HG03354 (cell line): ENCODE results near the gene TNKS1BP1.

Experiments
- ATAC-seq: cut with Tn5 transposase; IDR thresholded peaks from one replicate; pipeline ENCODE4 v1.9.1; 2021; ENCODE audit warnings: mild to moderate bottlenecking; ENCODE audit not compliant: unreplicated experiment, poor library complexity, severe bottlenecking

Gene TNKS1BP1

DNA sequence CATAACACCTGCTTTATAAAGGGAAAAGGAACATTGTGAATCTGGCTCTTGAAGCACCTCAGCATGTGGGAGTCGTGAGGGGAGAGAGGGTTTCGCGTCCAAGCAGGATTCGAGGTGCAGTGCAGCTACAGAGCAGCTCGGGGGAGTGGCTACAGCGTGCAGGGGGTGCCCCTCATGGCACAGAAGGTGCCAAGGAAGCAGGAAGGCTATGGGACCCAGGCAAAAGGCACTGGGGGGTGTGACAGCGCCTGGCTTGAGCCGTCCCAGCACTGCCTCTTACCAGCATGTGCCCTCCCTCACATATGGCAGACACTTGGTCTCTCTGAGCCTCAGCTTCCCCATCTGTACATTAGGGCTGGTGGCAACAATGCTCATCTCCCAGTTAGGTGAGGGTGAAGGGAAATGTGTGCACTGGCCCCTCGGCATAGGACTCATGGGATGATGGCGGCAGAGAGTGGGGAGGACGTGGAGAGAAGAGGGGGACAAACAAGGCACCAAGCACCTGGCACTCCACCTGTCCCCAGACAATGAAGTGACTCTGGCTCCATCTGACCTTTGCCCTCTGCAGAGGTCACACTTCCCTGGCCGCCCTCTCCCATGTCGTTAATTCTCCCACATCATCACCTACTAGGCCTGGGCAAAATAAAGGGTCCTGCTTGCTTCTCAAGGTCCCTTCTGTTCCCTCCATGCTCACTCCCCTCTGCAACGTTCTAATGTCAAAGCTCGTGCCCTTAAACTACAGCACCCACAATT is 10.4 kb downstream of the TNKS1BP1 start:
- no peak for ATAC-seq

DNA sequence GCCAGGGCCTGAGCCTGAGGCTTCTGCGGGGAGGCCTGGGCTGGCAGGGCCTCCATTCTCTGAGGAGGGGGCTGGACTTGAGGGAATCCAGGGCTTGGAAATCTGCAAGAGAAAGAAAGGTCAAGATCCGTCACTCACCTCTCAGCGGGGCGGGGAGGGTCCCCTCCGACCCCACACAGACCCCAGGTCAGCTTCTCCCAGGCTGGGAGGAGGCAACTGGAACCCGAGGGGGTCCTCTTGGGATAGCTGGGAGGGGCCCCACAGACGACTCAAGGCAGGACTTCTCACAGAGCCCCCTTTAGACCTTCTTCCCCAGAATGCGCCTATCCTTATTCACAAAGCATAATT is 11.0 kb downstream of the TNKS1BP1 start:
- no peak for ATAC-seq

DNA sequence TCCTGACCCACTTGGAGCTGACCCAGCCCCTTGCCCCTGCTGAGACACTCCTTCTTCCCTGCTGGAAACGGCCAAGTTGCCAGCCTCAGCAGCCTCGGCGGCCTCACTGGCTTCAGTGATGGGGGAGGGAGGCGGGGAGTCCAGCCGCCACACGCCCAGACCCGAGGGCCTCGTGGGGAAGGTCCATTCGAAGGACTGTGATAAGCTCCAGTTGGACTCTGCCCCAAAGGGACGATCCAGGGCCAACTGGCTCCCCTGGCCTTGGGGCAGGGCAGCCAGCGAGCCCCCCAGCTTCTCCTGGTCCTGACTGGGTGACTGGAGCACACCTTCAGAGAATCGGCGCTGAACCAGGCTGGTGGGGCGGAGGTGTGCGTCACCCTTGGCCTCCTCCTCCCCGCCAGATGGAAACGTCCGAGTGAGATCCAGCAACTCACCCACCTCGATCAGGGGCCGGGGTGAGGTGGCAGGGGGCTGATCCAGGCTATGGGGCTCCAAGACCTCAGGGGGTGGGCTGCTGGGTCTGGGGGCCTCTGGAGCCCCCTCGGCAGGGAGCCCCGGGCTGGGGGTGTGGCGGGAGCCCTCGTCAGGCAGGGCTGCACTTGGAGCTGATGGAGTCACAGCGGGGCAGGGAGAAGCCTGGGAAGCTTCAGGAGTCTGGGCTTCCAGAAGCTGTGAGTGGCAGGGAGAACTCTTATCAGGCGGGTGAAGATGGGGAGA is 11.5 kb downstream of the TNKS1BP1 start:
- ATAC-seq: no peak

DNA sequence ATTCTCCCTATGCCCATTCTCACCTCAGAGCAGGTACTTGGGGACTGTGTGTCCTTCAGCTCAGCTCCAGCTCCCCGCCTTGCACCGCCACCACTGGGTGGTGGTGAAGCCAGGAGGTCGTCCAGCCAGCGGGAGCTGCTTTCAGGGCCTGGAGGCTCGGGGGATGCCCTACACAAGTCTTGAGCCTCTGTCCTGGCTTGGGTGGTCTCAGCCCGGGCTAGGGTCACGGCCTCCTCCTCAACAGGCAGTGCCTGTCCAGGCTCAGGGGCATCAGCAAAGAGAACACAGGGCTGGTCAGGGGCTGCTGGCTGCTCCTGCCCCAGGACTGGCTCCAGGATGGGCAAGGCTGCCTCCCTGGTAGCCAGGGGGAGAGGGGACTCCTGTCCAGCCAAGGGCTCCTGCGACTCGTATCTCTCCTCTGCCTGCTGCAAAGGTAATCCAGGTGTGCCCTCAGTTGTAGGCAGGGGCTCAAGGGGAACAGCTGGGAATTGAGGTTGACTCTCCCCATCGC is 12.2 kb downstream of the TNKS1BP1 start:
- ATAC-seq: no peak

DNA sequence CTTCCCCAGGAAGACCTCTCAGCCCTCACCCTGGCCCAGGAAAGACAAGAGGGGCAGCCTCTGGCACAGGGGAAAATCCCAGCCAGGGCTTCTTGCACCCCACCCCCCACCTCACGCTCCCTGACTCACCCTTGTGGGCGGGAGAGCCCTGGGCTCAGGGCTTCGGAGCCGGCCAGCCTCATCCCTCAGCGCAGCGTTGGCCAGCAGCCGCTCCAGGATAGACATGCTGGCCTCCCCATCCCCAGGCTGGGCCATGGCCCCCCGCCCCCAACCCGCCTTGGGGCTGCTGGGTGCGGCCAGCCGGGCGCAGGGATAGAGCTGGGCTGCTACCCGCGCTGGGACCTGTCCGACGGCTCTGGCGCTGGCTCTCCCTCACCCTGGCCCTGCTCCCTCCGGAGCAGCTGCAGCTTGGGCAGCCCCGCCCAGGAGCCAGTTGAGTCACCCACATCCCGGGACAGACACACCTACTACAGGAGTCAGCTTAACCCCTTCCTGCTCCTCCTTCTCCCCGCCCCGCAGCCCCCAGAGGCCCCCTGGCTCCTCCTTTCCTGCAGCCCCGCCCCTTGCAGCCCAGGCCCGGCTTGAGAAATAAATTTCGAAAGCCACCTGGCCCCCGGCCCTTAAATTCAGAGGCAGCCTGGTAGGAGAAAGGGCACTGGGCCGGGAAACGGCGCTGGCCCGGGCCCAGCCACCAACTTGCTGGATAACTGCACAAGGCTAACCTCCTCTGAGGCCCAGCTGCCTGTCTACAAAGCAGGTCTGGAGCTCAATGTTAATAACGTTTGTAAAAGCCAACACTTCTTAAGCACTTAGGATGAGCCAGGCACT is 13.4 kb downstream of the TNKS1BP1 start:
- peak; percentile 95 for ATAC-seq

DNA sequence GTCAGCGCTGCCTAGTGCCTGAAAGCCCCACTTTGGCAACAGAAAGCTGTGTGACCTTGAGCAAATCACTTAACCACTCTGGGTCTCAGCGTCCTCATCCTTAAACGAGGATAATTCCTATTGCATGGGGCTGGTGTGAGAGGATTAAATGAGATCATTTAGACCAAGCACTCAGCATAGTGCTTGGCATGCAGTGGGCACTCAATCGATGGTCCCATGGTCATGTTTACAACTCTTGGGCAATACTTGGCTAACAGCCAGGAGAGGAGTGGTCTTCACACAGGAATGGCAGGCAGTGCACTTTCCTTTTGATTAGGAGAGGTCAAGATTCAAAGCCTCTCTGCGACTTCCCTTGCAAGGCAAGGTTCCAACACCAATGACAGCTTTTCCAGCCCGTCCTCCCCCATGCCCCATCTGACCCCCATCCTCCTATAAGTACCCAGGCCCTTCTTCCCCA is 14.1 kb downstream of the TNKS1BP1 start:
- ATAC-seq: no peak

DNA sequence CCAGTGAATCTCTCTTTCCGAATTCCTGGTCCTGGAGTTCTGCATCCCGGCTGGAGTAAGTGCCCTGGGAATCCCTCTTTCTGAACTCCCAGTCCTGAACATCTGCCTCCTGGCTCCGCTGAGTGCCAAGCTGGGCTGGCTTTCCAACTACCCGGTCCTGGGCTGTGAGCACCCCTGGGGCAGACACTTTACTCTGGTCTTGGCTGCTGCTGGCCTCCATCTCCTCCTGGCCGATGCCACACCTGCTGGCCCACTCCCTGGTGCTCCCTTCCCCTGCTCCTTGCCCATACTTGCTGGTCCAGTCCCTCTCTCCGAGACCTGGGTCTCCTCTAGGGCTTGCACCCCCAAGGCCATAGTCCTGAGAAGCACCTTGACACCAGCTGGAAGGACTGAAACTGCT is 14.7 kb downstream of the TNKS1BP1 start:
- no peak for ATAC-seq

DNA sequence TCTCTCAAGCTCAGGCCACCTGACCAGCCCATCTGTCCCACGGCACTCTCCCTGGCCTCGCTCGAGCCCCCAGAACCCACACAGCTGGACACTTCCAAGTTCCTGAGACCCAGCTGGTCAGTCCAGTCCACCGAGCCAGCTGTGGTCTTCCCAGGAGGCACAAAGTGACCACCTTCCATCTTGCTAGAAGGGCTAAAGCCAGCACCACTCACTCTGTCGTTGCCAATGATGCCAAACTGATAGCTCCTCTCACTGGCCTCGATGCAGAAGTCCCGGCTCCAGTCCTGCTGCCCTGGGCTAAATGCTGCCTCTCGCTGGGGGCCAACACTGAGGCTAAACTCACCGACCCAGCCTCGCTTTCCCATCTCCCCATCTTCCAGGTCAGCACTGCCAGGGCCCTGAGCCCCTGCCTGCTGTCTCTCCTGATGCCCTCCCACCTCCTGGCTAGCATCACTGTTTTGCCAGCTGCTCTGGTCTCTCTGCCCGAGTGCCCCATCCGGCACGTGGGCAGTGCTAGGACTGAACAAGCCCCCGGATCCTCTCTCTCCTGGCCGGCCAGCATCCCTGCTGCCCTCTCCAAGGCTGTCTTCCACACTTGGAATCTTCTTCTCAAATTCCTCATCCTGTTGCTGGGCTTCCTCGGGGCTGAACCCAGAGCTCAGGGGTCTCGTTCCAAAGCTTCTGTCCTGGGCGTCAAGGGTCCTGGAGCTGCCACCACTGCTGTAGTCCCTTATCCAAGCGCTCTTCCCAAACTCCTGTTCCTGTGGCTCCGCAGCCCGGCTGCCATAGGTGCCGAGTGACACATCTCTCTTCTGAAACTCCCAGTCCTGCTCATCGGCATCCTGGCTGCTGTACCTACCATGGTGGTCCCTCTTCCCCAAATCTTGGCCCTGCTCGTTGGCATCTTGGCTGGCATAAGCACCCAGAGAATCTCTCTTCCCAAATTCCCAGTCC is 15.4 kb downstream of the TNKS1BP1 start:
- ATAC-seq: no peak

DNA sequence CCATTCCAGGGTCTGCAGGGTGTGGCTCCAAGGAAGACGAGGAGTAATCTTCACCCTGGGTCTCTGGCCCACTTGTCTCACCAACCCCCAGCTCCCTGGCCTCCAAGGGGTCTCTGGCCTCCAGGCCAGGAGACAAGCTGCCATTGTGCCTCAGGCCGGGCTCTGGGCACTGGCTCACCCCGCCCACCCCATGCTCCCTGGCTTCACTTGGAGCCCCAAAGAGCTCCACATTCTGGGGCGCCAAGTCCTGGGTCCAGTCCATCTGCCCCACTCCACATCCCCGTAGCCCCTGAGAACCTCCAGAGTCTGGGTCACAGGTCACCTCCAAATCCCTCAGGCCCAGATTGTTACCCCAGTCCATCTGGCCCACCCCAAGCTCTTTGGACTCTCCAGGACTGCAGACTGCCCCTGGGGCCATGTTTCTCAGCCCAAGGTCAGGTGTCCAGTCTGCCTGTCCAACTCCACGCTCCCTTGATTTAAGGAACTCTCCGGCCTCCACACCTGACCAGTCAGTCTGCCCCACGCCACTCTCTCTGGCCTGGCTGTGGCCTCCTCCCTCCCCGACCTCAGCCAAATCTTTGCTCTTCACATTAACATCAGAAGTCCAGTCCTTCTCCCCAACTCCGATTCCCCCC is 16.2 kb downstream of the TNKS1BP1 start:
- no peak for ATAC-seq

DNA sequence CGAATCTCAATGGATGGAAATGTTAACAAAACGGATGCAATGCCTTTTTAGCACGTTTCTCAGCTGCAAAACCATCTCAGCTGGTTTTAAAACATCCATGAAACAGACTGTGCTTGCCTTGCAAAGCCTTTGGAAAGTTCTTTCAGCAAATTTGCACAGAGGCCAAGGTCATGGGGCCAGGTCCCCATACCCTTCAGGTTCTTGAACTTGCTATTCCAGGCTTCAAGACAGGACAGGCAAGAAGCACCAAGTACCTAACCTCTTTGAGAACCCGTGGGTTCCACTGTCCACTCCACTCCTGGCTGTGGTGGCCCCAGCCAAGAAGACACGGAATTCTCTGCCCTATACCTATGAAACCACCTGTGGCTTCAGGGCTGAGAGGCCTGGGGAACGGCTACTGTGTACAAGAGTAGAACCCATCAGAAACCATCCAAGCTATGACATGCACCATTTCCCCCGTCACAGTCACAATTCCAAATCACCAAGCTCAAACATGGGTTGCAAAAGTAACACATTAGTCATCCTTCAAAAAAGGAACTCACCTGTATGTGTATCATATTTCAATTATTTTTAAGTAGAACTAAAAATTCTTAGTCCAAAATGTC is 17.0 kb downstream of the TNKS1BP1 start:
- no peak for ATAC-seq

DNA sequence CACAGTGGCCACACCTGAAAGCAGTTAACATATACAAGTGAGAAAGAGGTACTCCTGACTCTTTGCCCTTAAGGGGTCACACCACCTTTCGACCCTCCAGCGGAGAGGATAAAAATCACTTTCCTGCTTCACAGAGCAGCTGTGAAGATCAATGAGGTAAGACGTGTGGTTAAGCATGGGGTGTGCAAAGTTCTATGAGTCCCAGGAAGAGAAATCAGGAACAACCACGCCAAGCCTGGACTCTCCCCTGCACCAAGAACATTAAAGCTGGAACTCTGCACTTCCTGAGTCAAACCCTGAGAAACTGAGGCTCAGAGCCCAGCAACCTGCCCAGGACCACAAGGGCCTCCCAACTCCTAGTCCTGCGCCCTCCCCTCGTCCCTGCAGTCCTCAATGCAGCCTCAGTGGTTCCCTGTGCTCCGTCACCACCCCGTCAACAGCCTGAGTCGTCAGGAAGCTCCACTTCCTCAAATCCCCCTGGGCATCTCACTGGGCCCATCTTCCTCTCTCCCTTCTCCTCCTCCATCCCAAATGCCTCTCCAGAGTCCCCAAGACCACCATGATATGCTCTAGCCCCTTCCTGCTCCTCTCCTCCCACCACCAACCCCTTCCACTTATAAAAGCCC is 17.7 kb downstream of the TNKS1BP1 start:
- no peak for ATAC-seq

DNA sequence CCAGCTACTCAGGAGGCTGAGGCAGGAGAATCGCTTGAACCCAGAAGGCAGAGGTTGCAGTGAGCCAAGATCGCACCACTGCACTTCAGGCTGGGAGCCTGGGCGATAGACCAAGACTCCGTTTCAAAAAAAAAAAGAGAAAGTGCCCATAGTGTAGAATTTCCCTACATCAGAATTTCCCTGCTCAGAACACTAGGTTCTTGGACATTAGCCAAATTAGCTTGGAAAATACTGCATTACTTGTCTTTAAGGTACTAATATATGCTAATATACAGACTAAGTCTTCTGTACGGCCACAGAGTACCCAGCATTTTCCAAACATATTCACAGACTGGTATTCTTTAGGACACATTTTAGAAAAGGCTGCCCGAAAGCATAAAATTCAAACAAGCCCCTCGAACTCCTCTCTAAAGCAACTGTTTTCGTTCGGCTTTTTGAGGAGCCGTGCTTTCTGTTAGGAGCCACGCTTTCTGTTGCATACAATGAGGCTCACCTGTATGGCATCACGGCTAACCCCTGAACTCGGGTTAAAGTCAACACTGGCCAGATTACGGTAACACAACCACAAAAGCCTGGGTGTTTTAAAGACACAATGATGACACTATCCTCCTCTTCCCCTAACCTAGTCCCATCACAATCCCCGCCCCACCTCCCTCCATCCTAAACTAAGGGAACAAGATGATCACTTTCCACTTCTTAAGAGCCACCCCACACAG is 18.4 kb downstream of the TNKS1BP1 start:
- ATAC-seq: no peak

DNA sequence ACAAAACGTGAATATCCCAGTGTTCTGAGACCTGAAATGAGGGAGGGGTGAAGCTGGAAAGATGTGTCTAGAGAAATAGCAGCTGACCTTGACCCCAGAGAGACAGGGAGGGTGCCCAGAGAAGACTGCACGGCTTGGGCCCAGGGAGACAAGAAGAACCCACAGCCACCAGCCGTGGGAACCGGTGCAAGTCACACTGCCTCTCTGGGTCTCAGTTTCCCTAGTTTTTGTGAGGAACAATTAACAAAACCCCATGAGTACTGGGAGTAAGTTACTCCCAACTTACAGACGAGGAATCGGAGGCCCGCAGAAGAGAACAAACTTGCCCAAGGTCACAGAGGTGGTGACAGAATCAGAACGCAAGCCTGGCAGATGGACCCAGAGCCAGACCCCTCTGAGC is 19.2 kb downstream of the TNKS1BP1 start:
- ATAC-seq: no peak

DNA sequence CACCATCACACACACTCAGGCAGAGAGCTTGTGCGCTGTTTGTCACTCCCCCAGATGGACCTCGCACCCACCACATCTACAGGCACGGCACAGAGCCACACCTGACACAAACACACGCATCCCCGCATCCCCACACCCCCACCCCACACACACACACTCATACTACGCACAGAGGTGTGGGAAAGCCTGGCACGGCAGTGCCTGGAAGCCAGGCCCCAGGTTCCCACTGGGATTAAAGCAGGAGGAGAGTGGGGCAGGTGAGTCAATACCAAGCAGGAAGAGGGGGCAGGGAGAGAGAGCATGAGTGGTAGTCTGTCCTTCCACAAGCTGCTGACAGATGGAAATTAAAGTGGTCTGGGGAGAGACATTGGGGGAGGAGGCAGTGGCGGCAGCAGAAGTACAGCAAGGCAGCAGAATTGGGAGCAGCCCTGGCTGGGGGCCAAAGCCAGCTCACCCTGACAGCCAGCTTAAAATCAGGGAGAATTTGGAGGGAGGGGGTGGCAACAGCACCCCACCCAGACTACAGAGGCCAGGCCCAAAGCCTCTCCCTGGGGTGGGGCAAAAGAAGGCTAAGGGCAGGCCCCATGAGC is 20.7 kb downstream of the TNKS1BP1 start:
- ATAC-seq: no peak

DNA sequence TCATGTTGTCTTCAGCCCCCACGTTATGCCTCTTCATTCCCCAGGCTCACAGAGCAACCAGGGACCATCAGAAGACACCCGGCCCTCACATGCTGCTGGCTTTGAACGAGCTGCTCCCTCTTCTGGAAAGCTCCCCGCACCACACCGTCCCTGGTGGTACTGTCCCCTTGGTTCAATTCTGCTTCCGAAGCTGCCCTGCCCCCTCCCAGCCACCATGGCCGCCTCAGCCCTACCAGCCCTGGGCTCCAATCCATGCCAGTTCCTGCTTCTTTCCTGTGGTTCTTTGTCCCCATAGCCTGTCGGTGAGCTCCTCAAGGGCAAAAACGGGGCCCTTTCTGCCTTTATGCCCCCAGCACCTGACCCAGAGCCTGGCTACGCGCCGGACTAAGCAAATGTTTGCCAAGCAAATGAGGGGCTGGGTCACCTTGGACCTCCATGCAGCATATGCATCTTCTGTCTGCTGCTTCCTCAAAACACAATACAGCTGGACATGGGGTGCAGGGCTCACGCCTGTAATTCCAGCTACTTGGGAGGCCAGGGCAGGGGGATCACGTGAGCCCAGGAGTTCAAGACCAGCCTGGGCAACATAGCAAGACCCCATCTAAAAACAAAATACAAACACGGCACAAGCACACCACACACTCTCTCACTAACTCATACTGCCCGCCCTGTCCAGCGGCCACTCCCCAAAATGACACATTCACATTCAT is 21.3 kb downstream of the TNKS1BP1 start:
- ATAC-seq: no peak

DNA sequence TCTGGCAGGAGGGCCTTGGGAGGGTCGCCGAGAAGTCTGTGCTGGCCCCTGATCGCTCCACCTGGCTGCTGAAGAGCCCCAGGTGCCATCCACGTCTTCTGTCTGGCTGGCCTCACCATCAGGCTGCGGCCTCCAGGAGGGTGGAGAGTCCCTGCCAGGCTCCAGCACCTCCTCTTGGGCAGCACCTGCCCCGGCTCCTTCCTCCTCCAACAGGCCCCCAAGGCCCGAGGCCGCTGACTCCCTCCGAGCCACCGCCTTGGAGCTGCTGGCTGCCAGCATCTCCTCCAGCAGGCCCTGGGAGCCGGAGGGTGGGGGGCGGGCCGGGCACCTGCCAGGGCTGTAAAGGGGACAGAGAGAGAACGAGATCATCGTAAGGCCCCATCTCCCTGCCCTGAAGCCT is 22.3 kb downstream of the TNKS1BP1 start:
- no peak for ATAC-seq
